Measurements from ENCODE around the gene XRCC4.

GRCh38 chr5:83378624-83379289, 301.4 kb downstream of the XRCC4 start:
- TF ChIP-seq POLR2A (IDR thresholded peaks at IDR 0.05; ENCODE audit: low read depth, low read length) (no peak), POLR2AphosphoS5 (IDR thresholded peaks at IDR 0.05; ENCODE audit: low read depth, low read length) (no peak), TAF1 (IDR thresholded peaks at IDR 0.05; ENCODE audit: borderline replicate concordance, low read depth, low read length) (no peak)
